ENCODE data around the gene EBF4. TPM values are rescaled to one million over a fixed set of nuclear protein-coding genes. Genes with fewer than 3 reads are reported as not detected.

Gene EBF4
- total RNA-seq, 4 donors from 2014 or later, result 1.3 to 7.5 (median 5.4) TPM

GRCh38 chr20:2753461-2754040, 61.0 kb downstream of the EBF4 start:
- ATAC-seq (ENCODE audit: low FRiP score) (no peak), DNase-seq (ENCODE audit: low spot score) (no peak)
- TF ChIP-seq, protein P1, sequence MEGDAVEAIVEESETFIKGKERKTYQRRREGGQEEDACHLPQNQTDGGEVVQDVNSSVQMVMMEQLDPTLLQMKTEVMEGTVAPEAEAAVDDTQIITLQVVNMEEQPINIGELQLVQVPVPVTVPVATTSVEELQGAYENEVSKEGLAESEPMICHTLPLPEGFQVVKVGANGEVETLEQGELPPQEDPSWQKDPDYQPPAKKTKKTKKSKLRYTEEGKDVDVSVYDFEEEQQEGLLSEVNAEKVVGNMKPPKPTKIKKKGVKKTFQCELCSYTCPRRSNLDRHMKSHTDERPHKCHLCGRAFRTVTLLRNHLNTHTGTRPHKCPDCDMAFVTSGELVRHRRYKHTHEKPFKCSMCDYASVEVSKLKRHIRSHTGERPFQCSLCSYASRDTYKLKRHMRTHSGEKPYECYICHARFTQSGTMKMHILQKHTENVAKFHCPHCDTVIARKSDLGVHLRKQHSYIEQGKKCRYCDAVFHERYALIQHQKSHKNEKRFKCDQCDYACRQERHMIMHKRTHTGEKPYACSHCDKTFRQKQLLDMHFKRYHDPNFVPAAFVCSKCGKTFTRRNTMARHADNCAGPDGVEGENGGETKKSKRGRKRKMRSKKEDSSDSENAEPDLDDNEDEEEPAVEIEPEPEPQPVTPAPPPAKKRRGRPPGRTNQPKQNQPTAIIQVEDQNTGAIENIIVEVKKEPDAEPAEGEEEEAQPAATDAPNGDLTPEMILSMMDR (IDR thresholded peaks at IDR 0.05), result no peak

- TF ChIP-seq, protein P1 (IDR thresholded peaks at IDR 0.05), result no peak
- DNase-seq (ENCODE audit: low spot score) (no peak), ATAC-seq (ENCODE audit: low FRiP score) (no peak)
Measured at GRCh38 chr20:2754424-2754823, 61.8 kb downstream of the EBF4 start.

DNA sequence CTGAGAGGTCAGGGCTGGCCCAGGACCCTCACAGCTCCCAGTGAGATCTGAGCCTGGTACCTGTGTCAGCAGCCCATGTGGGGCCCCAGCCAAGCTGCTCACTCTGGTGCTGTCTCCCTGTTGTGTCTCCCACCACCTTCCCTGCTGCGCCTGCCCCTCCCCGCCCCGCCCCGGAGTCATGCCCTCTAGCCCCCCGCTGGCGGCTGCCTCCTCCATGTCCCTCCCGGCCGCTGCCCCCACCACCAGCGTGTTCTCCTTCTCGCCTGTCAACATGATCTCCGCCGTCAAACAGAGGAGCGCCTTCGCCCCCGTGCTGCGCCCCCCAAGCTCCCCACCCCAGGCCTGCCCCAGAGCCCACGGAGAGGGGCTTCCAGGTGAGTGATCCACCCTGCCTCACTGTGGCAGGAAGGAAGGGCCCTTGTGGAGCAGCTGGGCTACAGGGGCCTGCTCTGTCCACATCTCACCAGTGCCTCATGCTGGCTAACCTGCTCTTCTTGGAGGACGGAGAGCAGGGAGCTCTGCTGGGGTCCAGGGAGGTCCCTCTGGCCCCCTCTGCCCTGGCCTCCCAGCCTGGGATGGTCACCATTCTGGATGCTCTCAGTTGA, 63.0 kb downstream of the EBF4 start:
- TF ChIP-seq, protein P1 (IDR thresholded peaks at IDR 0.05), result no peak
- DNase-seq (ENCODE audit: low spot score) (no peak), ATAC-seq (ENCODE audit: low FRiP score) (no peak)

GRCh38 chr20:2756056-2756611, 63.6 kb downstream of the EBF4 start:
- TF ChIP-seq, protein P1 (IDR thresholded peaks at IDR 0.05), result peak in 1 of 3 donors; percentile 24
- ATAC-seq (ENCODE audit: low FRiP score) (peak; percentile 17), DNase-seq (ENCODE audit: low spot score) (no peak)

- ATAC-seq (ENCODE audit: low FRiP score) (no peak), DNase-seq (ENCODE audit: low spot score) (no peak)
- TF ChIP-seq, protein P1 (IDR thresholded peaks at IDR 0.05), result no peak
Measured at GRCh38 chr20:2757001-2757400, 64.4 kb downstream of the EBF4 start.

- DNase-seq (ENCODE audit: low spot score) (no peak), ATAC-seq (ENCODE audit: low FRiP score) (no peak)
- TF ChIP-seq, protein P1 (IDR thresholded peaks at IDR 0.05), result no peak
Measured at GRCh38 chr20:2757969-2758368, 65.4 kb downstream of the EBF4 start.

- TF ChIP-seq, protein P1 (IDR thresholded peaks at IDR 0.05), result no peak
- no peak for DNase-seq (ENCODE audit: low spot score)
- no peak for ATAC-seq (ENCODE audit: low FRiP score)
Measured at GRCh38 chr20:2759143-2759542, 66.6 kb downstream of the EBF4 start.
